Neural progenitor cell (in vitro differentiated cells): ENCODE measurements around the gene THSD4. TPM values are rescaled to one million over a fixed set of nuclear protein-coding genes. Genes with fewer than 3 reads are reported as not detected.

Experiments
- DNase-seq: peaks from one replicate; pipeline ENCODE4 v3.0.0-alpha.2; 2016; ENCODE audit warnings: low spot score
- H2AFZ ChIP-seq: fragments of 200-600 bp; sonication (generic); replicated peaks from 2 replicates; pipeline ENCODE4 v1.6.1; 2016; ENCODE audit warnings: antibody characterized with exemption
- H3F3A ChIP-seq: fragments of 200-600 bp; sonication (generic); 2 replicates; pipeline ENCODE4 v1.6.1; 2016; ENCODE audit warnings: antibody characterized with exemption, low read depth
- H3K27ac ChIP-seq: fragments of 200-600 bp; sonication (generic); 2 replicates; pipeline ENCODE4 v1.5.1; 2016; ENCODE audit warnings: mild to moderate bottlenecking
- H3K27me3 ChIP-seq: fragments of 200-600 bp; sonication (generic); 2 replicates; pipeline ENCODE4 v1.6.1; 2016; ENCODE audit warnings: mild to moderate bottlenecking, moderate library complexity
- H3K36me3 ChIP-seq: fragments of 200-600 bp; sonication (generic); 2 replicates; pipeline ENCODE4 v1.5.1; 2016
- H3K4me1 ChIP-seq: fragments of 200-600 bp; sonication (generic); 2 replicates; pipeline ENCODE4 v1.6.1; 2016; ENCODE audit warnings: mixed run types
- H3K4me2 ChIP-seq: fragments of 200-600 bp; sonication (generic); 2 replicates; pipeline ENCODE4 v1.6.1; 2016
- H3K4me3 ChIP-seq: fragments of 200-600 bp; sonication (generic); 2 replicates; pipeline ENCODE4 v1.5.1; 2016
- H3K79me2 ChIP-seq: fragments of 200-600 bp; sonication (generic); 2 replicates; pipeline ENCODE4 v1.6.1; 2016; ENCODE audit warnings: low read depth
- H3K9ac ChIP-seq: fragments of 200-600 bp; sonication (generic); 2 replicates; pipeline ENCODE4 v1.6.1; 2016
- H3K9me3 ChIP-seq: fragments of 200-600 bp; sonication (generic); 2 replicates; pipeline ENCODE4 v1.5.1; 2016; ENCODE audit warnings: low read depth
- H4K20me1 ChIP-seq: fragments of 200-600 bp; sonication (generic); 2 replicates; pipeline ENCODE4 v1.6.1; 2016; ENCODE audit warnings: low read depth
- H3K27ac Mint-ChIP-seq: 3 replicates; pipeline ENCODE4 v1.8.0; 2021; ENCODE audit warnings: mixed read lengths
- H3K27me3 Mint-ChIP-seq: 2 replicates; pipeline ENCODE4 v1.8.0; 2022; ENCODE audit warnings: low read depth, mild to moderate bottlenecking, inconsistent platforms, moderate library complexity, mixed read lengths; ENCODE audit not compliant: insufficient read depth
- H3K36me3 Mint-ChIP-seq: 3 replicates; pipeline ENCODE4 v1.8.0; 2021; ENCODE audit warnings: mixed read lengths
- H3K4me1 Mint-ChIP-seq: 3 replicates; pipeline ENCODE4 v1.8.0; 2021; ENCODE audit warnings: mixed read lengths
- H3K4me3 Mint-ChIP-seq: 3 replicates; pipeline ENCODE4 v1.8.0; 2021; ENCODE audit warnings: mild to moderate bottlenecking, moderate library complexity, mixed read lengths
- H3K9me3 Mint-ChIP-seq: 3 replicates; pipeline ENCODE4 v1.8.0; 2020; ENCODE audit warnings: mixed read lengths
- CTCF ChIP-seq: fragments of 200-600 bp; sonication (generic); IDR thresholded peaks from 2 replicates; pipeline ENCODE4 v1.5.1; 2017; ENCODE audit warnings: antibody characterized with exemption, mild to moderate bottlenecking
- EZH2 ChIP-seq: fragments of 200-600 bp; sonication (generic); IDR thresholded peaks from 2 replicates; pipeline ENCODE4 v1.6.1; 2017; ENCODE audit warnings: antibody characterized with exemption, mild to moderate bottlenecking, moderate library complexity
- EZH2phosphoT487 ChIP-seq: fragments of 200-600 bp; sonication (generic); IDR thresholded peaks from 2 replicates; pipeline ENCODE4 v1.6.1; 2017; ENCODE audit warnings: antibody characterized with exemption
- total RNA-seq: library from RNA; depleted of rRNA; stranded (reverse); fragments of >200 nt; gene quantifications from 2 replicates; pipeline ENCODE4 v1.2.3, GENCODE V29; 2015; ENCODE audit warnings: low replicate concordance

The THSD4 gene
- total RNA-seq, 1 donor from 2014 or later: 2.4 TPM

GRCh38 chr15:71781179-71781964, 666.1 kb downstream of the THSD4 start:
- no peak for DNase-seq
- H3K27me3 ChIP-seq: no peaks in the 10 kb centered on the region
- H3K4me2 ChIP-seq: no peak overlapping the region
- Mint-ChIP-seq H3K27me3 (peaks cover 18% of the 10 kb centered on the region), H3K9me3 (no peaks in the 10 kb centered on the region), H3K27ac (no peak overlapping the region), H3K4me3 (no peak overlapping the region), H3K4me1 (peaks cover 14% of the 10 kb centered on the region), H3K36me3 (no peaks in the 10 kb centered on the region)
- H3K9ac ChIP-seq: no peak overlapping the region
- no peak overlapping the region for H3K27ac ChIP-seq
- H2AFZ ChIP-seq: no peak overlapping the region
- H3K9me3 ChIP-seq: no peaks in the 10 kb centered on the region
- no peak overlapping the region for H3K4me3 ChIP-seq
- H3K4me1 ChIP-seq: peaks cover 9% of the 10 kb centered on the region
- H4K20me1 ChIP-seq: no peaks in the 10 kb centered on the region
- no peaks in the 10 kb centered on the region for H3K79me2 ChIP-seq
- TF ChIP-seq CTCF (no peak), EZH2phosphoT487 (no peak), EZH2 (no peak)
- no peaks in the 10 kb centered on the region for H3F3A ChIP-seq
- no peaks in the 10 kb centered on the region for H3K36me3 ChIP-seq

- Histone ChIP-seq H3K4me3 (no peak overlapping the region), H4K20me1 (no peaks in the 10 kb centered on the region), H3K9ac (no peak overlapping the region), H3F3A (no peaks in the 10 kb centered on the region), H3K4me2 (no peak overlapping the region), H3K79me2 (no peaks in the 10 kb centered on the region), H3K9me3 (no peaks in the 10 kb centered on the region), H2AFZ (no peak overlapping the region), H3K36me3 (no peaks in the 10 kb centered on the region), H3K27me3 (no peaks in the 10 kb centered on the region), H3K4me1 (peaks cover 9% of the 10 kb centered on the region), H3K27ac (no peak overlapping the region)
- TF ChIP-seq EZH2 (no peak), CTCF (no peak), EZH2phosphoT487 (no peak)
- Mint-ChIP-seq H3K27ac (no peak overlapping the region), H3K36me3 (no peaks in the 10 kb centered on the region), H3K4me1 (peaks cover 14% of the 10 kb centered on the region), H3K4me3 (no peak overlapping the region), H3K27me3 (peaks cover 18% of the 10 kb centered on the region), H3K9me3 (no peaks in the 10 kb centered on the region)
- no peak for DNase-seq
These were observed 666.6 kb downstream of the THSD4 start for GRCh38 chr15:71781965-71782265.

DNA sequence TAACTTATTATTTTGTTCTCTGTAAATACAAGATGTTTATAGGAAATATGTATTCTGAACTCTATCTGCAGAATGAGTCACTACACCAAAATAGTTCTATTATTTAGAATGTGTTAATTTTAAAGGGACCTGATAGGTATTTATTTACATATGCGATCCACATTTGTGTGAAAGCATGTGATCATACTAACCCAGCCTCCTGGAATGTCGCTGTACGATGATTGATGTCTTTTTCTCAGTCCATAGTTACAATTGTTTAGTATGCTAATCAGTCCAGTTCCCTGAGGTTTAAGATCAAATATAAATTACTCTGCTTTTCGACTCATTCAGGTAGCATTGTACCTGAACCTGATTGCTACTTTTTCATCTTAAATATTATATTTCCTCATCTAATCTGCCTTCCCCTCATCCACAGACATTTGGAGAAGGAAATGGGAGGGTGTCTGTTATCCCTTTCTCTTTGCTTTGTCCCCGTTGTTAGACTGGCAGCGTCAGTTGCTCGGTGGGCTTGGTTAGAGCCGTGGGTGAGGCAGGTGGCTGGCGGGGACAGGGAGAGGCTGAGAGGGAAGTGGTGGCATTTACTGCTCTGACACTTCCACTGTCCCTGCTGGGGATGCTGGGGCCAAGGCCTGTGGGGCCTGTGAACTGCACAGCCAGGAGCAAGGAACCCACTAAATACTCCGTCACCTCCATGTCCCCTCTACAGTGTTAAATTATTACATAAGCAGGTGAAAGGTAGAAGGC, 667.3 kb downstream of the THSD4 start:
- peaks cover 14% of the 10 kb centered on the region for H3K4me1 Mint-ChIP-seq
- Histone ChIP-seq H3K4me3 (no peak overlapping the region), H3K79me2 (no peaks in the 10 kb centered on the region), H3K9me3 (no peaks in the 10 kb centered on the region), H4K20me1 (no peaks in the 10 kb centered on the region), H2AFZ (no peak overlapping the region), H3K36me3 (no peaks in the 10 kb centered on the region), H3F3A (no peaks in the 10 kb centered on the region), H3K4me2 (no peak overlapping the region), H3K27ac (no peak overlapping the region), H3K27me3 (no peaks in the 10 kb centered on the region), H3K9ac (no peak overlapping the region), H3K4me1 (peaks cover 9% of the 10 kb centered on the region)
- no peak overlapping the region for H3K27ac Mint-ChIP-seq
- no peak overlapping the region for H3K4me3 Mint-ChIP-seq
- DNase-seq: no peak
- peaks cover 15% of the 10 kb centered on the region for H3K27me3 Mint-ChIP-seq
- H3K36me3 Mint-ChIP-seq: no peaks in the 10 kb centered on the region
- no peaks in the 10 kb centered on the region for H3K9me3 Mint-ChIP-seq
- no peak for TF ChIP-seq EZH2phosphoT487

DNA sequence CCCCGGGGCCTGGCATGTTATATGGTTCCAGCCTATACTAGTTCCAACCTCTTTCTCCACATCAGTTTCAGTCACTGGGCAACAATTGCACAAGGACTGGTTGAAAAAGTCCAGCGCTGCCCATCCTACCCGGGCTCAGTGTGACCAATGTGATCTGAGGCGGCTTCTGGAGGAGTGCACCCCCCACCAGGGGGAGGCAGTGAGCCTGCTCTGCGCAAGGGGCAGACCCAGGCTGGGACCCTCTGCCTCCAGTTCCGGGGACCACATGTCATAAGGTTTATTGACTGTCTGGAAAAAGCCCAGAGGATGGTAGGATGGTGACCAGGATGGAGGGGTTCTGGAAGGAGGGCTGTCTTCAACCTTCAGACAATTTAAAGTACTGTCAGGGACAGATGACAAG, 669.4 kb downstream of the THSD4 start:
- H3K4me1 Mint-ChIP-seq: peaks cover 4% of the 10 kb centered on the region
- no peaks in the 10 kb centered on the region for H4K20me1 ChIP-seq
- peaks cover 17% of the 10 kb centered on the region for H3K27me3 Mint-ChIP-seq
- H3K4me3 ChIP-seq: no peak overlapping the region
- no peak overlapping the region for H3K27ac Mint-ChIP-seq
- TF ChIP-seq CTCF (peak; percentile 50), EZH2 (no peak), EZH2phosphoT487 (no peak)
- no peaks in the 10 kb centered on the region for H3K79me2 ChIP-seq
- H3K9ac ChIP-seq: no peak overlapping the region
- no peaks in the 10 kb centered on the region for H3K36me3 ChIP-seq
- H2AFZ ChIP-seq: no peak overlapping the region
- H3F3A ChIP-seq: no peaks in the 10 kb centered on the region
- no peaks in the 10 kb centered on the region for H3K9me3 Mint-ChIP-seq
- no peaks in the 10 kb centered on the region for H3K9me3 ChIP-seq
- H3K4me3 Mint-ChIP-seq: no peak overlapping the region
- H3K27me3 ChIP-seq: no peaks in the 10 kb centered on the region
- H3K27ac ChIP-seq: no peak overlapping the region
- H3K4me2 ChIP-seq: no peak overlapping the region
- no peak for DNase-seq
- H3K36me3 Mint-ChIP-seq: no peaks in the 10 kb centered on the region
- peaks cover 6% of the 10 kb centered on the region for H3K4me1 ChIP-seq
